ENCODE results near the gene BNC2.

- TF ChIP-seq CTCF (IDR thresholded peaks at IDR 0.05; ENCODE audit: insufficient read depth, low read depth, low read length), result no peak
- no peak for TF ChIP-seq EZH2 (IDR thresholded peaks at IDR 0.05; ENCODE audit: insufficient read depth, low read length)
These were observed 463.8 kb downstream of the BNC2 start for GRCh38 chr9:16406526-16407225.

All from astrocyte (in vitro differentiated cells and primary cell).